CD14-positive monocyte (primary cell): ENCODE data around the gene UBE2E2. TPM values are rescaled to one million over a fixed set of nuclear protein-coding genes. Genes with fewer than 3 reads are reported as not detected.

Experiments used
- DNase-seq, 3 donors: peaks; one replicate each; pipeline ENCODE4 v3.0.0-alpha.2; 2011 to 2022
- H2AFZ ChIP-seq: 2 replicates; pipeline ENCODE4 v1.6.0; 2012; ENCODE audit warnings: mild to moderate bottlenecking, low read depth, low read length, inconsistent platforms; ENCODE audit not compliant: insufficient read depth, poor library complexity, severe bottlenecking
- H3K27ac ChIP-seq, 2 donors: 1 replicate in 1 of 2; 2 replicates in 1 of 2; pipeline ENCODE4 v1.5.1; 2012 to 2013; ENCODE audit warnings: low read length in 2 of 2, control low read depth in 1 of 2, inconsistent platforms in 1 of 2, low read depth in 1 of 2, mild to moderate bottlenecking in 1 of 2
- H3K27me3 ChIP-seq, 2 donors: one replicate each; pipeline versions ENCODE4 v1.6.0 to v1.6.1; 2011 to 2013; ENCODE audit warnings: low read length in 2 of 2; ENCODE audit not compliant: control insufficient read depth in 2 of 2, insufficient read depth in 2 of 2
- H3K36me3 ChIP-seq, 2 donors: replicated peaks in 1 of 2; 1 replicate in 1 of 2; 2 replicates in 1 of 2; pipeline versions ENCODE4 v1.5.1 to v1.6.1; 2012 to 2013; ENCODE audit warnings: low read length in 2 of 2, control low read depth in 1 of 2, inconsistent platforms in 1 of 2, mild to moderate bottlenecking in 1 of 2; ENCODE audit not compliant: insufficient read depth in 2 of 2, control insufficient read depth in 1 of 2
- H3K4me1 ChIP-seq, 2 donors: 1 replicate in 1 of 2; 2 replicates in 1 of 2; pipeline versions ENCODE4 v1.5.1 to v1.6.1; 2012 to 2013; ENCODE audit warnings: low read length in 2 of 2, control low read depth in 1 of 2, inconsistent platforms in 1 of 2, mild to moderate bottlenecking in 1 of 2, moderate library complexity in 1 of 2; ENCODE audit not compliant: insufficient read depth in 2 of 2, control insufficient read depth in 1 of 2
- H3K4me2 ChIP-seq: replicated peaks from 2 replicates; pipeline ENCODE3; 2012; ENCODE audit warnings: low read length, moderate library complexity, mild to moderate bottlenecking; ENCODE audit not compliant: poor library complexity, severe bottlenecking; ENCODE audit errors: extremely low read depth
- H3K4me3 ChIP-seq, 3 experiments: fragments of 200-600 bp in 1 of 3; sonication (generic) in 1 of 3; replicated peaks in 1 of 3; 1 replicate in 2 of 3; 2 replicates in 1 of 3; pipeline ENCODE4 v1.5.1; 2011 to 2013; ENCODE audit warnings: low read length in 3 of 3, mild to moderate bottlenecking in 3 of 3, control low read depth in 2 of 3, low read depth in 2 of 3, inconsistent platforms in 1 of 3, moderate library complexity in 1 of 3
- H3K79me2 ChIP-seq: 2 replicates; pipeline ENCODE4 v1.6.0; 2012; ENCODE audit warnings: mild to moderate bottlenecking, control low read depth, inconsistent platforms, low read length, moderate library complexity; ENCODE audit not compliant: insufficient read depth
- H3K9ac ChIP-seq: 2 replicates; pipeline ENCODE4 v1.6.0; 2017; ENCODE audit warnings: low read length, mild to moderate bottlenecking; ENCODE audit not compliant: insufficient read depth, poor library complexity, severe bottlenecking
- H3K9me3 ChIP-seq, 2 donors: replicated peaks in 1 of 2; 1 replicate in 1 of 2; 2 replicates in 1 of 2; pipeline versions ENCODE4 v1.5.1 to v1.6.1; 2012 to 2013; ENCODE audit warnings: low read length in 2 of 2, control low read depth in 1 of 2; ENCODE audit not compliant: control insufficient read depth in 1 of 2, insufficient read depth in 1 of 2
- H4K20me1 ChIP-seq: 2 replicates; pipeline ENCODE4 v1.6.0; 2012; ENCODE audit warnings: mild to moderate bottlenecking, low read length, control low read depth, moderate library complexity; ENCODE audit not compliant: insufficient read depth
- H3K27ac Mint-ChIP-seq, 7 donors: one replicate each; pipeline ENCODE4 v1.8.0; 2020; ENCODE audit warnings: mild to moderate bottlenecking in 7 of 7, mixed read lengths in 7 of 7, moderate library complexity in 6 of 7, inconsistent platforms in 2 of 7
- H3K27me3 Mint-ChIP-seq, 3 donors: one replicate each; pipeline ENCODE4 v1.8.0; 2021 to 2022; ENCODE audit warnings: low read depth in 3 of 3, mild to moderate bottlenecking in 3 of 3, mixed read lengths in 3 of 3, moderate library complexity in 3 of 3, inconsistent platforms in 1 of 3
- H3K36me3 Mint-ChIP-seq, 2 donors: one replicate each; pipeline ENCODE4 v1.8.0; 2020; ENCODE audit warnings: mixed read lengths in 2 of 2, inconsistent platforms in 1 of 2, mild to moderate bottlenecking in 1 of 2
- H3K4me1 Mint-ChIP-seq: one replicate; pipeline ENCODE4 v1.8.0; 2020; ENCODE audit warnings: mild to moderate bottlenecking, mixed read lengths
- H3K4me3 Mint-ChIP-seq, 2 donors: one replicate each; pipeline ENCODE4 v1.8.0; 2020; ENCODE audit warnings: mild to moderate bottlenecking in 2 of 2, mixed read lengths in 2 of 2, moderate library complexity in 1 of 2
- H3K9me3 Mint-ChIP-seq, 7 donors: one replicate each; pipeline ENCODE4 v1.8.0; 2020 to 2022; ENCODE audit warnings: mixed read lengths in 7 of 7, mild to moderate bottlenecking in 6 of 7, moderate library complexity in 6 of 7, inconsistent platforms in 2 of 7
- CTCF ChIP-seq: fragments of 200-600 bp; IDR thresholded peaks from one replicate; pipeline ENCODE4 v1.8.0; 2022; ENCODE audit warnings: antibody characterized with exemption, mild to moderate bottlenecking
- WGBS: methylation state at CpG from one replicate; pipeline ENCODE4 v1.1.5; 2013; ENCODE audit warnings: missing lambda C conversion rate; ENCODE audit not compliant: insufficient coverage; 5-methylcytosine and 5-hydroxymethylcytosine counted together
- intact Hi-C, 2 donors: fragments of 100-400 bp; cut with micrococcal nuclease; formaldehyde crosslinking; loops; one replicate each; pipeline versions ENCODE4 v1.15.0 to v1.15.1; 2023
- polyA plus RNA-seq, 3 donors: library from polyadenylated mRNA; depleted of rRNA in 1 of 3; unstranded in 2 of 3; stranded (reverse) in 1 of 3; fragments of 300-500 nt in 2 of 3; fragments of >200 nt in 1 of 3; fragmentation: Illumina TruSeq in 2 of 3; gene quantifications; 1 replicate in 2 of 3; 2 replicates in 1 of 3; pipeline ENCODE4 v1.2.3, GENCODE V29; 2012 to 2021

The UBE2E2 gene
- polyA plus RNA-seq, 3 donors, result 25.8 to 78.0 (median 66.3) TPM

- Mint-ChIP-seq H3K4me1 (peaks cover 27% of the 10 kb centered on the region), H3K27me3 (peaks cover 0 to 2% (median 0%) of the 10 kb centered on the region in 3 donors)
- intact Hi-C loops, result no loop called here
Observed at GRCh38 chr3:23330568-23330967, 127.4 kb downstream of the UBE2E2 start.

GRCh38 chr3:23331141-23331935 lies 128.2 kb downstream of the UBE2E2 start:
- H4K20me1 ChIP-seq, result peaks cover 28% of the 10 kb centered on the region
- Mint-ChIP-seq H3K36me3 (peaks cover 0 to 5% of the 10 kb centered on the region in 2 donors), H3K27ac (no peak overlapping the region), H3K27me3 (peaks cover 0 to 2% (median 0%) of the 10 kb centered on the region in 3 donors), H3K9me3 (peaks cover 0 to 5% (median 0%) of the 10 kb centered on the region in 7 donors), H3K4me3 (no peak overlapping the region), H3K4me1 (peaks cover 28% of the 10 kb centered on the region)
- no peaks in the 10 kb centered on the region for H3K27me3 ChIP-seq
- H3K4me2 ChIP-seq, result no peak overlapping the region
- H3K9me3 ChIP-seq, result no peaks in the 10 kb centered on the region
- peaks cover 27% of the 10 kb centered on the region for H3K79me2 ChIP-seq
- H3K4me3 ChIP-seq, result no peak overlapping the region
- H2AFZ ChIP-seq, result no peak overlapping the region
- WGBS, result 86% methylated on average over 1 of the region's 1 CpG
- TF ChIP-seq CTCF, result no peak
- intact Hi-C loops, result no loop called here
- no peak overlapping the region for H3K9ac ChIP-seq
- no peak overlapping the region for H3K27ac ChIP-seq
- H3K4me1 ChIP-seq, result peaks cover 8 to 14% of the 10 kb centered on the region in 2 donors
- DNase-seq, result no peak
- H3K36me3 ChIP-seq, result no peaks in the 10 kb centered on the region

More at GRCh38 chr3:23330568-23330967, 127.4 kb downstream of the UBE2E2 start:
- Histone ChIP-seq H3K4me3 (no peak overlapping the region), H3K36me3 (no peaks in the 10 kb centered on the region), H3K4me1 (peaks cover 10 to 14% of the 10 kb centered on the region in 2 donors), H3K79me2 (peaks cover 33% of the 10 kb centered on the region), H3K9ac (no peak overlapping the region), H3K27ac (peak overlapping the region in 1 of 2 donors; percentile 49), H2AFZ (no peak overlapping the region), H3K9me3 (no peaks in the 10 kb centered on the region), H3K4me2 (no peak overlapping the region), H4K20me1 (peaks cover 26% of the 10 kb centered on the region), H3K27me3 (no peaks in the 10 kb centered on the region)
- no peak for TF ChIP-seq CTCF
- WGBS, result no CpG with 5 or more reads among the region's 1 CpG
- peaks cover 0 to 9% (median 0%) of the 10 kb centered on the region in 7 donors for H3K9me3 Mint-ChIP-seq
- no peak for DNase-seq
- no peak overlapping the region for H3K27ac Mint-ChIP-seq
- peaks cover 0 to 5% of the 10 kb centered on the region in 2 donors for H3K36me3 Mint-ChIP-seq
- no peak overlapping the region for H3K4me3 Mint-ChIP-seq
